ENCODE data around the gene DNAH17. TPM values are rescaled to one million over a fixed set of nuclear protein-coding genes. Genes with fewer than 3 reads are reported as not detected.

Gene DNAH17
- total RNA-seq, 2 donors from 2014 or later = not detected

- Histone ChIP-seq H3K4me1 (no peaks in the 10 kb centered on the region), H3K27me3 (no peaks in the 10 kb centered on the region), H3K27ac (no peak overlapping the region), H3K4me3 (no peak overlapping the region), H3K9me3 (no peaks in the 10 kb centered on the region), H3K36me3 (replicated peaks in 1 of 2; ENCODE audit: insufficient read depth in 1 of 2, low read depth in 2 of 2) (no peaks in the 10 kb centered on the region)
- 76 to 84% methylated on average over 11 of the region's 11 CpGs for WGBS, 2 donors
- intact Hi-C loops (cut with DNase I) = no loop called here
- ATAC-seq (no peak), DNase-seq (no peak)
- no peak for TF ChIP-seq POLR2A (IDR thresholded peaks at IDR 0.05)
- TF ChIP-seq, protein P1, sequence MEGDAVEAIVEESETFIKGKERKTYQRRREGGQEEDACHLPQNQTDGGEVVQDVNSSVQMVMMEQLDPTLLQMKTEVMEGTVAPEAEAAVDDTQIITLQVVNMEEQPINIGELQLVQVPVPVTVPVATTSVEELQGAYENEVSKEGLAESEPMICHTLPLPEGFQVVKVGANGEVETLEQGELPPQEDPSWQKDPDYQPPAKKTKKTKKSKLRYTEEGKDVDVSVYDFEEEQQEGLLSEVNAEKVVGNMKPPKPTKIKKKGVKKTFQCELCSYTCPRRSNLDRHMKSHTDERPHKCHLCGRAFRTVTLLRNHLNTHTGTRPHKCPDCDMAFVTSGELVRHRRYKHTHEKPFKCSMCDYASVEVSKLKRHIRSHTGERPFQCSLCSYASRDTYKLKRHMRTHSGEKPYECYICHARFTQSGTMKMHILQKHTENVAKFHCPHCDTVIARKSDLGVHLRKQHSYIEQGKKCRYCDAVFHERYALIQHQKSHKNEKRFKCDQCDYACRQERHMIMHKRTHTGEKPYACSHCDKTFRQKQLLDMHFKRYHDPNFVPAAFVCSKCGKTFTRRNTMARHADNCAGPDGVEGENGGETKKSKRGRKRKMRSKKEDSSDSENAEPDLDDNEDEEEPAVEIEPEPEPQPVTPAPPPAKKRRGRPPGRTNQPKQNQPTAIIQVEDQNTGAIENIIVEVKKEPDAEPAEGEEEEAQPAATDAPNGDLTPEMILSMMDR (IDR thresholded peaks at IDR 0.05) = no peak
Observed at GRCh38 chr17:78479369-78479768, 97.8 kb downstream of the DNAH17 start.

- H3K27ac ChIP-seq = no peak overlapping the region
- intact Hi-C loops (cut with DNase I) = no loop called here
- H3K4me1 ChIP-seq = no peaks in the 10 kb centered on the region
- H3K36me3 ChIP-seq (replicated peaks in 1 of 2; ENCODE audit: insufficient read depth in 1 of 2, low read depth in 2 of 2) = no peaks in the 10 kb centered on the region
- no peaks in the 10 kb centered on the region for H3K9me3 ChIP-seq
- H3K27me3 ChIP-seq = no peaks in the 10 kb centered on the region
- WGBS, 2 donors = 66 to 73% methylated on average over 6 of the region's 6 CpGs
- TF ChIP-seq, protein P1 (IDR thresholded peaks at IDR 0.05) = no peak
- TF ChIP-seq POLR2A (IDR thresholded peaks at IDR 0.05) = no peak
- no peak overlapping the region for H3K4me3 ChIP-seq
- no peak for DNase-seq
- no peak for ATAC-seq
Observed at GRCh38 chr17:78478757-78479297, 98.4 kb downstream of the DNAH17 start.

GRCh38 chr17:78477913-78478756, 99.1 kb downstream of the DNAH17 start:
- intact Hi-C loops (cut with DNase I) = no loop called here
- no peak overlapping the region for H3K27ac ChIP-seq
- 81 to 82% methylated on average over 2 of the region's 2 CpGs for WGBS, 2 donors

GRCh38 chr17:78476973-78477372, 100.2 kb downstream of the DNAH17 start:
- DNase-seq (no peak), ATAC-seq (no peak)
- no peaks in the 10 kb centered on the region for H3K36me3 ChIP-seq (replicated peaks in 1 of 2; ENCODE audit: insufficient read depth in 1 of 2, low read depth in 2 of 2)
- intact Hi-C loops (cut with DNase I) = no loop called here
- H3K4me3 ChIP-seq = no peak overlapping the region
- no peaks in the 10 kb centered on the region for H3K27me3 ChIP-seq
- WGBS, 2 donors = 40 to 49% methylated on average over 4 to 5 of the region's 5 CpGs
- no peaks in the 10 kb centered on the region for H3K9me3 ChIP-seq
- H3K4me1 ChIP-seq = no peaks in the 10 kb centered on the region
- TF ChIP-seq POLR2A (IDR thresholded peaks at IDR 0.05) = no peak
- TF ChIP-seq, protein P1 (IDR thresholded peaks at IDR 0.05) = no peak
- no peak overlapping the region for H3K27ac ChIP-seq

More at GRCh38 chr17:78477913-78478756, 99.1 kb downstream of the DNAH17 start:
- no peak for DNase-seq
- Histone ChIP-seq H3K4me1 (no peaks in the 10 kb centered on the region), H3K4me3 (no peak overlapping the region), H3K9me3 (no peaks in the 10 kb centered on the region), H3K27me3 (no peaks in the 10 kb centered on the region), H3K36me3 (replicated peaks in 1 of 2; ENCODE audit: insufficient read depth in 1 of 2, low read depth in 2 of 2) (no peaks in the 10 kb centered on the region)
- no peak for ATAC-seq
- TF ChIP-seq POLR2A (IDR thresholded peaks at IDR 0.05) = no peak
- TF ChIP-seq, protein P1 (IDR thresholded peaks at IDR 0.05) = no peak
